GM12872 (cell line): Measurements from ENCODE around the gene WBP4.

Source experiments
- TF ChIP-seq, protein P1 (sequence below): IDR thresholded peaks from 3 replicates; pipeline ENCODE4 v1.5.1; 2011; ENCODE audit warnings: low read depth, mild to moderate bottlenecking, low read length, moderate library complexity; ENCODE audit not compliant: insufficient read depth

Gene WBP4

DNA sequence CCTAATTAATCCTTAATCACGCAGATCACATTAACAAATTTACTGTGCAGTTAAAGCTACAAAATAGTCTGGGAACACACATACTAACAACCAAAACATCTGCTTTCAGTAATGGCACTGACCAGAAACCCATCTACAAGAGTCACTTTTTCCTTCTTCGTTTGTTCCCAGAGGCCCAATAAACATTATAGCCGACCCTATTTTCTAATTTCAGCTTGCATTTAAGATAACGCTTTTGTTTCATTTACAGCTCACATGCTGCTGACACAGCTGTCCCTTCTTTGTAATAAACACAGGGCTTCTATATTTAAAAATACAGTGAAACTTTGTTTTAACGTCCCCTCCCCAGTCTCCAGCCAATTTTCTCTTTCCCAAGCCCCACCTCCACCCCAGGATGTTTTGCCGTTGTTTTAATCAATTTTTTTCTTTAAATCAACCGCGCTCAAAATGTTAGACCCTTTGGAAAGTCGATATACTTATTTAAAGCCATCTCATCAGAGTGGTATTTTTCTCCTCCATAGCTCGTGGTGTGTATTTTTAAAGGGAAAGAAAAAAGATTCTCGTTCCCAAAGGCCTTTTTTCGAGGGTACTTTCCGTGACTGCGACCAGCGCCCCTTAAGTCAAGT, 1.7 kb upstream of the WBP4 start:
- TF ChIP-seq, protein P1, sequence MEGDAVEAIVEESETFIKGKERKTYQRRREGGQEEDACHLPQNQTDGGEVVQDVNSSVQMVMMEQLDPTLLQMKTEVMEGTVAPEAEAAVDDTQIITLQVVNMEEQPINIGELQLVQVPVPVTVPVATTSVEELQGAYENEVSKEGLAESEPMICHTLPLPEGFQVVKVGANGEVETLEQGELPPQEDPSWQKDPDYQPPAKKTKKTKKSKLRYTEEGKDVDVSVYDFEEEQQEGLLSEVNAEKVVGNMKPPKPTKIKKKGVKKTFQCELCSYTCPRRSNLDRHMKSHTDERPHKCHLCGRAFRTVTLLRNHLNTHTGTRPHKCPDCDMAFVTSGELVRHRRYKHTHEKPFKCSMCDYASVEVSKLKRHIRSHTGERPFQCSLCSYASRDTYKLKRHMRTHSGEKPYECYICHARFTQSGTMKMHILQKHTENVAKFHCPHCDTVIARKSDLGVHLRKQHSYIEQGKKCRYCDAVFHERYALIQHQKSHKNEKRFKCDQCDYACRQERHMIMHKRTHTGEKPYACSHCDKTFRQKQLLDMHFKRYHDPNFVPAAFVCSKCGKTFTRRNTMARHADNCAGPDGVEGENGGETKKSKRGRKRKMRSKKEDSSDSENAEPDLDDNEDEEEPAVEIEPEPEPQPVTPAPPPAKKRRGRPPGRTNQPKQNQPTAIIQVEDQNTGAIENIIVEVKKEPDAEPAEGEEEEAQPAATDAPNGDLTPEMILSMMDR: no peak

DNA sequence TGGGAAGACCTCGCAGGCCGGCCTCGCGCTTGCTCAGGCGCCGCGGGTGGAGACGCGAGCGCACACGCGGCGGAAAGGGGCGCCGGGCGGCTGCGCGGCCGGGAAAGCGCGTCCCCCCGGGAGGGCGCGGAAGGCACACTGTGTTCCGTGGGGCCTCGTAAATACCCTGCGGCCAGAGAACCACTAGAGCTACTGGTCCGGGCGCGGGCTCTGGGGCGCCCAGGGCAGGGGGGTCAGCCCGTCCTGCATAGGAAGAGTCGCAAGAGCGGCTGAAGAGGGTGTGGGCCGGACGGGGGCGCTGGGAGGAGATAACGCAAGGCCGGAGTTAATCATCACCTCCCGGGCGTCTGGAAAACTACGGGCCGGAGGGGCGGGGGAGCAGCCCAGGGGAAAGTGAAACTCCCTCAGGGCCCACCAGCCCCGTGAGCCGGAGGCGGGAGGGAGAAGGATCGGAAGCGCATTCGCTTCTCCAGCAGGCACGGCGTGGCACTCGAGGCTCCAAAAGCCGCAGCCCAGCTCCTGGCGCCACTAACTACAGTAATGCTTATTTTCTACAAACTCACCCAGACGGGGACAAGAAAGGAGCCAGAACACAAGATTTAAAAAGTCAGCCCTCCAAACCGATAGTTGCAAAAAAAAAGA, 1.1 kb upstream of the WBP4 start:
- TF ChIP-seq, protein P1: peak; percentile 34; the same call in 2 of the 3 replicates

DNA sequence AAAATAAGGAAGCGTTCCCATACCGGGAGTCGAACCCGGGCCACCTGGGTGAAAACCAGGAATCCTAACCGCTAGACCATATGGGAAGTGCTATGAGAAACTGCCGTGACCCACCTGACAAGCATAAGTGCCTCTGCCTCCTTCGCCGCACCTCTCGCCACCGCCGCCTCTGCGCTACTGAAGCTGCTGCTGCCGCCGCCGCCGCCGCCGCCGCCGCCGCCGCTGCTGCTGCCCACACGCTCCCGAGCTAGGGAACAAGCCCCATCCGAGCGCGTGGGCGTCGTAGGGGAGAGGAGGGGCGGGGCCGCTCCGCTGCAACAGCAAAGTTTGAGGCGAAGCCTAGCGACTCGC, 610 bp upstream of the WBP4 start:
- TF ChIP-seq, protein P1: no peak

DNA sequence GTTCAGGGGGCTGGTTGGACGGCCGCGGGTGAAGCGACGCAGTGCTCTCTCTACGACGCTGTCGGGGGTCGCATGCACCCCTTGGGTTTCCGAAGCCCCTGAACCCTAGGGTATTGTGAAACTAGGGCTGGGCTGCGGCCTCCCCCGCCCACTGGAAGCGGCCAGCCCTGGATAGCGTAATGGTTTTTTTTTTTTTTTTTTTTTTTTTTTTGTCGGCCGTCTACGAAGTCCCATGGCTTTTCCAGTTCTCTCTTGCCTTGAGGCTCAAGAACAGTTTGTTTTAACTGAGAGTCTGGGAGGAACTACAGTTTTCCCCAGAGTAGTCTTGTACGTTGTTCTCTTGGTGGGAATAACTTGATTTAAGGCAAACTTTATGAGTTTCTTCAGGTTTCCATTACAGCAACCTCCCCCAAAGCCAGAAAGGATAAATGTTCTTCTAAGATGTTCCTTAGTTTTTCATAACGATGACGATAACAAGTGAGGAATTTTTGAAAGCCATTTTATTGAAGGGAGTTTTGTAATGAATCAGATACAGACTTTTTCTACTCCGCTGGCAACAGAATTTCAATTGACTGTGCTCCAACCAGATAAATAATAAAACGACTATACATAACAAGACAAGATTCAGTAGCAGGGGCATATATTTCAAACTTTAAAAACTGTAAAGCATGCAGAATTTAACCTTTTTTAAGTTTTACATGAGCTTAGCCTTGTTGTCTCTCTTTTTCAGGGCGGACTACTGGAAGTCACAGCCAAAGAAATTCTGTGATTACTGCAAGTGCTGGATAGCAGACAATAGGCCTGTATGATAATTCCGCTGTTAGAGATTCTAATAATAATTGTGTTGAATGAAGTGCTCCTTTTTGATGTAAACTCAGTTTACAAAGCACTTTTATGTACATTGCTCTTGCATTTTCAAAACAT, 867 bp downstream of the WBP4 start:
- TF ChIP-seq, protein P1: no peak

DNA sequence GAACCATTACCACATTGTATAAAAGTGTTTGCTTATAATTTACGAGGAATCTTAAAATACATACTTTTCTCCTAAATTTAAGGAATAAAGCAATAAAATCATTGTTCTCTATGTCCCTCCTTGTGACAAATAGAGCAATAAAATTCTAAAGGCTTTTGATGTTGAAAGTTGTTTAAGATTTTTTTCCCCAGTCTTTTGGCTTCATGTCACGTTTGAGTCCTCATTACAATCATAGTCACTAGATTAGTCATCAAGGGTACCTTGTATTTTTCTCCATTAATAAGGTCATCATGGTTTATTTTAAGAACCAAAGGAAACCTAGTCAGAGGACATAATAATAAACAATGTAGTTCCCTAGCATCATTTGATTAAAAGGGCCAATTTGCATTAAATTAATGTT, 3.2 kb downstream of the WBP4 start:
- TF ChIP-seq, protein P1: no peak

DNA sequence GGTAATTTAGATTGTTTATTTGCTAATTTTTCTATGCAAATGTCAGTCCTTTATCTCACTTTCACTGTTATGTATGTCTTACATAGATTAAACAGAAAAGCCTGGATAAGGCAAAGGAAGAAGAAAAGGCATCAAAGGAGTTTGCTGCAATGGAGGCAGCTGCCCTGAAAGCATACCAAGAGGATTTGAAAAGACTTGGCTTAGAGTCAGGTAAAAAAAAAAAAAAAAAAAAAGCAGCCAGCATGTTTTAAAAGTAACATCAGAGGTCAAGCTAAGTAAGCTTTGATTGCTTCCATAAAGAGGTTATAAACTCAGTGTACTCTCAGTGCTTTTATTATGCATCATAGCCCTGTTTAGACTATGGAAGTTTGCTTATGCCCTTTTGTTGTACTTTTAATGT, 3.8 kb downstream of the WBP4 start:
- TF ChIP-seq, protein P1: no peak

DNA sequence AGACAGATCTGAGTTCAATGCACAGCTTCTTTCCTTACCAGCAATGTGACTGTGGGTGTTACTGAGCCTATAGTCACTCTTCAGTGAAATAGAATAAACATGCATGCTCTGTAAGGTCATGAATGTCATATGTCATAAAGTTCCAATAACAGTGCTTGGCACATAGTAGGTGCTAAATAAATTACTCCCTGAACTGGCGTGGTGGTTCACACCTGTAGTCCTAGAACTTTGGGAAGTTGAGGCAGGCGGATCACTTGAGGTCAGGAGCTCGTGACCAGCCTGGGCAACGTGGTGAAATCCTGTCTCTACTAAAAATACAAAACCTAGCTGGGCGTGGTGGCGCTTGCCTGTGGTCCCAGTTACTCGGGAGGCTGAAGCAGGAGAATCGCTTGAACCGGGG, 13.2 kb downstream of the WBP4 start:
- TF ChIP-seq, protein P1: no peak
